ENCODE results near the gene CCN5. TPM values are rescaled to one million over a fixed set of nuclear protein-coding genes. Genes with fewer than 3 reads are reported as not detected.

Gene CCN5
- total and polyA plus RNA-seq, 5 donors = 85.2 to 292 (median 99.6) TPM

DNA sequence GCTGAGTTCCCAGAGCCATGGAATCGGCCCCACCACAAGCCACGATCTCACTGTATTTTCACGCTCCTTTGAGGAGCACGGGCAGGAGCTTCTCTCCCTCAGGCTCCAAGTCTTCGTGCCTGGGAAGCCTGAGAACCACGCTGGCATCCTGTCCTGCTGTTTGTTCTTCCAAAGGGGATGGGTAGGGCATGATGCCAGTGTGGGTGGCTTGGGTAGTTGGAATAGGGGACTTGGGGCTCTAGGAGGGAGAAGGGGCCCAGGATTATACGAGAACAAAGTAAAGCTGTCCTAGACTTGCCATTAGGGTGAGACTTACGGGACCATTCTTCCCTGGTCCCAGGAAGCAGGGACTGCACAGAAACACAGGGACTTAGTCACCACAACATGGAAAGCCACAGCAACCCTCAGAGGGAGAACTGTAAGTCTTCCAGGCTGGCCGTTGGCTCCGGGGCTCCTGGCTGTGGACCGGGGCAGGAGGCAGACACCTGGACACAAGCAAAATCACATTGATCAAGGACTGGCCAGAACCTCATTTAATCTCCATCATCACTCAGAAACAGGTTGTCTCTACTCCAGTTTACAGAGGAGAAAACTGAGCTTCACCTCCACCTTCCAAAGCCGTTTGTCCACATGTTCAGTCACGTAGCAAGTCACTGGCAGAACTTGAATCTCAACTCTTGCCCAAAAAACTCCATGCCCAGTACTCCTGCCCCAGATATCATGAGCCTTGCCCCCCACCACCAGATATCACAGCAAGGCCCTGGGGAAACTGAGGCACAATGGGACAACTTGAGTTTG lies 1.3 kb downstream of the CCN5 start:
- Histone ChIP-seq H3K9me3 (ENCODE audit: control insufficient read depth, low read length) (no peaks in the 10 kb centered on the region), H3K27ac (ENCODE audit: low read length) (peak overlapping the region; percentile 73), H3K4me3 (ENCODE audit: low read length) (peak overlapping the region; percentile 12), H3K27me3 (ENCODE audit: control insufficient read depth, insufficient read depth) (no peaks in the 10 kb centered on the region), H3K4me1 (ENCODE audit: control insufficient read depth, insufficient read depth, low read length) (peaks cover 14% of the 10 kb centered on the region)
- intact Hi-C loops (cut with DNase I) = no loop called here
- WGBS = 70% methylated on average over 13 of the region's 13 CpGs
- peak in 1 of 3 donors; percentile 65 for DNase-seq
- ATAC-seq = no peak

- Histone ChIP-seq H3K27me3 (ENCODE audit: control insufficient read depth, insufficient read depth) (no peaks in the 10 kb centered on the region), H3K4me1 (ENCODE audit: control insufficient read depth, insufficient read depth, low read length) (peaks cover 14% of the 10 kb centered on the region), H3K4me3 (ENCODE audit: low read length) (no peak overlapping the region), H3K9me3 (ENCODE audit: control insufficient read depth, low read length) (no peaks in the 10 kb centered on the region), H3K27ac (ENCODE audit: low read length) (peak overlapping the region; percentile 30)
- no peak for ATAC-seq
- DNase-seq = peak in 2 of 3 donors; percentile 70 to 73
- intact Hi-C loops (cut with DNase I) = no loop called here
- 72% methylated on average over 10 of the region's 10 CpGs for WGBS
Observed at GRCh38 chr20:44717986-44718385, 2.8 kb downstream of the CCN5 start.

DNA sequence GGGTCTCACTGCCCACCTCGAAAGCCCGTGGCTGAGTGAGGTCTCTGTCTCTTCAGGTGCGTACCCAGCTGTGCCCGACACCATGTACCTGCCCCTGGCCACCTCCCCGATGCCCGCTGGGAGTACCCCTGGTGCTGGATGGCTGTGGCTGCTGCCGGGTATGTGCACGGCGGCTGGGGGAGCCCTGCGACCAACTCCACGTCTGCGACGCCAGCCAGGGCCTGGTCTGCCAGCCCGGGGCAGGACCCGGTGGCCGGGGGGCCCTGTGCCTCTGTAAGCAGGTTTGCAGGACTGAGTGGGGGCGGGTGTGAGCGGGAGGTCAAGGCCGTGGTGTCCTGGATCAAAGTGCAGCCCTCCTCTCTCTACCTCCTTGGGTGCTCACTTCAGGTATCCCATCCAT lies 4.7 kb downstream of the CCN5 start:
- DNase-seq = peak in 2 of 3 donors; percentile 65 to 72
- Histone ChIP-seq H3K27ac (ENCODE audit: low read length) (peak overlapping the region; percentile 88), H3K4me3 (ENCODE audit: low read length) (no peak overlapping the region), H3K9me3 (ENCODE audit: control insufficient read depth, low read length) (no peaks in the 10 kb centered on the region), H3K27me3 (ENCODE audit: control insufficient read depth, insufficient read depth) (no peaks in the 10 kb centered on the region), H3K4me1 (ENCODE audit: control insufficient read depth, insufficient read depth, low read length) (peaks cover 11% of the 10 kb centered on the region)
- WGBS = 92% methylated on average over 19 of the region's 19 CpGs
- intact Hi-C loops (cut with DNase I) = no loop called here
- ATAC-seq = no peak

- intact Hi-C loops (cut with DNase I) = no loop called here
- 53% methylated on average over 7 of the region's 7 CpGs for WGBS
- H3K27ac ChIP-seq (ENCODE audit: low read length) = peak overlapping the region; percentile 88
- H3K27me3 ChIP-seq (ENCODE audit: control insufficient read depth, insufficient read depth) = no peaks in the 10 kb centered on the region
- H3K9me3 ChIP-seq (ENCODE audit: control insufficient read depth, low read length) = no peaks in the 10 kb centered on the region
- ATAC-seq = peak; percentile 57 to 70
- H3K4me3 ChIP-seq (ENCODE audit: low read length) = no peak overlapping the region
- DNase-seq = peak in 2 of 3 donors; percentile 61 to 76
- peaks cover 10% of the 10 kb centered on the region for H3K4me1 ChIP-seq (ENCODE audit: control insufficient read depth, insufficient read depth, low read length)
Observed at GRCh38 chr20:44720621-44720996, 5.4 kb downstream of the CCN5 start.

GRCh38 chr20:44720997-44721784 lies 6.0 kb downstream of the CCN5 start:
- Histone ChIP-seq H3K4me3 (ENCODE audit: low read length) (no peak overlapping the region), H3K9me3 (ENCODE audit: control insufficient read depth, low read length) (no peaks in the 10 kb centered on the region), H3K4me1 (ENCODE audit: control insufficient read depth, insufficient read depth, low read length) (peaks cover 8% of the 10 kb centered on the region), H3K27me3 (ENCODE audit: control insufficient read depth, insufficient read depth) (no peaks in the 10 kb centered on the region), H3K27ac (ENCODE audit: low read length) (peak overlapping the region; percentile 88)
- DNase-seq (peak; percentile 68 to 90 (median 77)), ATAC-seq (peak; percentile 60 to 63)
- WGBS = 36% methylated on average over 11 of the region's 11 CpGs
- intact Hi-C loops (cut with DNase I) = no loop called here

DNA sequence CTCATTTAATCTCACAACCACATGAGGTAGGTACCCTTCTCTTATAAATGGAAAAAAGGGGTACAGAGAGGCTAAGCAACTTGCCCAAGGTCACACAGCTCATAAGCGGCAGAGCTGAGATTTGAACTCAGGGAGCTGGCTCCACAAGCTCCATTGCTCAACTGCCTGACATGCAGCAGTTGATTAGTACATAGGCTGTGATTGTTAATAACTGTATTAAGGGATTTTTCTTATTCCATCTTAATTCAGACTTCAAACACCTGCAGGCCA lies 6.6 kb downstream of the CCN5 start:
- 97% methylated on average over 1 of the region's 1 CpG for WGBS
- intact Hi-C loops (cut with DNase I) = no loop called here

GRCh38 chr20:44722990-44723389 lies 7.8 kb downstream of the CCN5 start:
- ATAC-seq = no peak
- WGBS = 83% methylated on average over 2 of the region's 2 CpGs
- peaks cover 4% of the 10 kb centered on the region for H3K4me1 ChIP-seq (ENCODE audit: control insufficient read depth, insufficient read depth, low read length)
- no peak for DNase-seq
- no peak overlapping the region for H3K27ac ChIP-seq (ENCODE audit: low read length)
- no peaks in the 10 kb centered on the region for H3K9me3 ChIP-seq (ENCODE audit: control insufficient read depth, low read length)
- intact Hi-C loops (cut with DNase I) = no loop called here
- no peak overlapping the region for H3K4me3 ChIP-seq (ENCODE audit: low read length)
- no peaks in the 10 kb centered on the region for H3K27me3 ChIP-seq (ENCODE audit: control insufficient read depth, insufficient read depth)

More for the DNA sequence above, 6.6 kb downstream of the CCN5 start:
- no peak for ATAC-seq
- DNase-seq = no peak
- H3K27me3 ChIP-seq (ENCODE audit: control insufficient read depth, insufficient read depth) = no peaks in the 10 kb centered on the region
- H3K4me3 ChIP-seq (ENCODE audit: low read length) = no peak overlapping the region
- peak overlapping the region; percentile 69 for H3K27ac ChIP-seq (ENCODE audit: low read length)
- H3K4me1 ChIP-seq (ENCODE audit: control insufficient read depth, insufficient read depth, low read length) = peaks cover 4% of the 10 kb centered on the region
- H3K9me3 ChIP-seq (ENCODE audit: control insufficient read depth, low read length) = no peaks in the 10 kb centered on the region

DNA sequence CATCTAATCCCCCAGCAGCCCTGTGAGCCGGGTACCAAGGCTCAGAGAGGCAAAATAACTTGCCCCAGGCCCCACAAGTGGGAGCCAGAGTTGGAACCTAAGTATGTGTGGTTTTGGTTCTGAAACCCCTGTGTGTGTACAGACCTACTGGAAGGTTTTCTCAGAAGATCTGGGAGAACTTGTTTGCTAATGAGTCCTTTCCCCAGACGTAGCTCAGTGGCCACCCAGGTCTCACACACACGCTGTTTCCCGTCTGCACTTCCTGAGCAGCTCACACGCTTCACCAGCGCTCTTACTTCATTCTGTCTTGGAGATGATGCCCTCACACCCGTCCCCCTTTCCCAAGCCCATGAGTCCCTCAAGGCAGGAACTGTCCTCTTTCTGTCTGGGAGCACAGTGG lies 8.2 kb downstream of the CCN5 start:
- Histone ChIP-seq H3K9me3 (ENCODE audit: control insufficient read depth, low read length) (no peaks in the 10 kb centered on the region), H3K4me3 (ENCODE audit: low read length) (no peak overlapping the region), H3K4me1 (ENCODE audit: control insufficient read depth, insufficient read depth, low read length) (peaks cover 4% of the 10 kb centered on the region), H3K27me3 (ENCODE audit: control insufficient read depth, insufficient read depth) (no peaks in the 10 kb centered on the region), H3K27ac (ENCODE audit: low read length) (no peak overlapping the region)
- intact Hi-C loops (cut with DNase I) = no loop called here
- DNase-seq (no peak), ATAC-seq (no peak)
- 70% methylated on average over 7 of the region's 7 CpGs for WGBS

DNA sequence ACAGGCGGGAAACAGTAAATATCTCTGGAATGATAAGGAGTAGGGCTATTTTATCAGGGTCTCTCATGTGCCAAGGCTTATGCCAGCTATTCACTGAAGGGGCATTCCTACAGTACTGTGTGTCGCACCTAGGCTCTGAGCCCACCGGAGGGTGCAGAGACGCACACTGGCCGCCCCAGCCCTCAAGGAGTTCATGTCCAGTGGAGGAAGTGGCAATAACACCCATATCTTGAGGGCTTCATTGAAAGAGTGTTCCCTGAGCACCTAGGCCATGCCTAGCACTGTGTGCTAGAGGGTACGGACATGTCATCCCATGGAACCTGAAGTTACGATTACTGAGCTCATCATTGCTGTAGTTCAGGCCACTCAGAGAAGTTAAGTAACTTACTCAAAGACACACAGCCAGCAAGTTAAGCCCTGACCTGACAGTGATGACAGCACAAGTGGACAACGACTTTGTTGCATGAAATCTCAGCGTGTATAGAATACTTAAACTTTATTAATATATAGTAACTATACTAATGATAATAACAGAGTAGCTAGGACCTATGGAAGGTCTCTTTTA lies 8.7 kb downstream of the CCN5 start:
- Histone ChIP-seq H3K4me1 (ENCODE audit: control insufficient read depth, insufficient read depth, low read length) (peaks cover 5% of the 10 kb centered on the region), H3K27ac (ENCODE audit: low read length) (no peak overlapping the region), H3K4me3 (ENCODE audit: low read length) (no peak overlapping the region), H3K27me3 (ENCODE audit: control insufficient read depth, insufficient read depth) (no peaks in the 10 kb centered on the region), H3K9me3 (ENCODE audit: control insufficient read depth, low read length) (no peaks in the 10 kb centered on the region)
- intact Hi-C loops (cut with DNase I) = no loop called here
- ATAC-seq (no peak), DNase-seq (no peak)
- WGBS = 78% methylated on average over 9 of the region's 9 CpGs

- 63% methylated on average over 26 of the region's 26 CpGs for WGBS
- H3K27ac ChIP-seq (ENCODE audit: low read length) = no peak overlapping the region
- peak in 1 of 3 donors; percentile 45 for DNase-seq
- no peak overlapping the region for H3K4me3 ChIP-seq (ENCODE audit: low read length)
- H3K9me3 ChIP-seq (ENCODE audit: control insufficient read depth, low read length) = no peaks in the 10 kb centered on the region
- ATAC-seq = no peak
- intact Hi-C loops (cut with DNase I) = no loop called here
- no peaks in the 10 kb centered on the region for H3K27me3 ChIP-seq (ENCODE audit: control insufficient read depth, insufficient read depth)
- H3K4me1 ChIP-seq (ENCODE audit: control insufficient read depth, insufficient read depth, low read length) = peaks cover 8% of the 10 kb centered on the region
Observed at GRCh38 chr20:44724423-44725091, 9.4 kb downstream of the CCN5 start.

- no peak overlapping the region for H3K27ac ChIP-seq (ENCODE audit: low read length)
- no peaks in the 10 kb centered on the region for H3K27me3 ChIP-seq (ENCODE audit: control insufficient read depth, insufficient read depth)
- H3K4me3 ChIP-seq (ENCODE audit: low read length) = no peak overlapping the region
- no peaks in the 10 kb centered on the region for H3K9me3 ChIP-seq (ENCODE audit: control insufficient read depth, low read length)
- ATAC-seq = no peak
- peaks cover 8% of the 10 kb centered on the region for H3K4me1 ChIP-seq (ENCODE audit: control insufficient read depth, insufficient read depth, low read length)
- DNase-seq = no peak
- intact Hi-C loops (cut with DNase I) = no loop called here
- 72% methylated on average over 5 of the region's 5 CpGs for WGBS
Observed at GRCh38 chr20:44725837-44726236, 10.7 kb downstream of the CCN5 start.
